ENCODE data around the gene MAB21L4. TPM values are rescaled to one million over a fixed set of nuclear protein-coding genes. Genes with fewer than 3 reads are reported as not detected.
A peak's percentile ranks its signal among the peaks of the same experiment; 100 is the strongest.

Gene MAB21L4
- total RNA-seq, 2 experiments from 2014 or later: not detected

- Mint-ChIP-seq H3K27ac (no peak overlapping the region), H3K27me3 (no peaks in the 10 kb centered on the region), H3K9me3 (peaks cover 3% of the 10 kb centered on the region), H3K4me1 (ENCODE audit: low read depth) (no peaks in the 10 kb centered on the region), H3K4me3 (no peak overlapping the region), H3K36me3 (ENCODE audit: low read depth) (no peaks in the 10 kb centered on the region)
- peak; percentile 49 for DNase-seq
- peak; percentile 36 for TF ChIP-seq CTCF (IDR thresholded peaks at IDR 0.05)
- intact Hi-C loops (cut with micrococcal nuclease): no loop called here
- ATAC-seq: peak; percentile 49
- ChIA-PET POLR2A (interaction anchor here (0.5 kb wide), 1 partner anchor 963 kb away, joined by 3 read pairs; no protein-coding TSS in a partner anchor), CTCF (interaction anchor here (0.6 to 3.5 kb wide), 9 partner anchors 9 to 74 kb away, joined by 3 to 18 read pairs (median 4); no protein-coding TSS in a partner anchor)
Observed at GRCh38 chr2:240840435-240841060, 55.4 kb downstream of the MAB21L4 start.

- POLR2A ChIA-PET: no interaction called here
- DNase-seq (no peak), ATAC-seq (no peak)
- Mint-ChIP-seq H3K9me3 (no peaks in the 10 kb centered on the region), H3K4me3 (no peak overlapping the region), H3K27me3 (no peaks in the 10 kb centered on the region), H3K4me1 (ENCODE audit: low read depth) (no peaks in the 10 kb centered on the region), H3K36me3 (ENCODE audit: low read depth) (no peaks in the 10 kb centered on the region), H3K27ac (no peak overlapping the region)
- CTCF ChIA-PET: interaction anchor here (1.0 to 3.5 kb wide), 4 partner anchors 11 to 21 kb away, joined by 4 to 18 read pairs (median 6); no protein-coding TSS in a partner anchor
- TF ChIP-seq CTCF (IDR thresholded peaks at IDR 0.05): no peak
- intact Hi-C loops (cut with micrococcal nuclease): no loop called here
Observed at GRCh38 chr2:240839152-240840143, 56.5 kb downstream of the MAB21L4 start.

- DNase-seq (no peak), ATAC-seq (no peak)
- no peaks in the 10 kb centered on the region for H3K27me3 Mint-ChIP-seq
- no peak overlapping the region for H3K27ac Mint-ChIP-seq
- no peak for TF ChIP-seq CTCF (IDR thresholded peaks at IDR 0.05)
- ChIA-PET CTCF (no interaction called here), POLR2A (interaction anchor here (0.6 kb wide), 1 partner anchor 60 kb away, joined by 3 read pairs; no protein-coding TSS in a partner anchor)
- intact Hi-C loops (cut with micrococcal nuclease): no loop called here
- H3K4me1 Mint-ChIP-seq (ENCODE audit: low read depth): no peaks in the 10 kb centered on the region
- no peaks in the 10 kb centered on the region for H3K36me3 Mint-ChIP-seq (ENCODE audit: low read depth)
- H3K9me3 Mint-ChIP-seq: no peaks in the 10 kb centered on the region
- H3K4me3 Mint-ChIP-seq: no peak overlapping the region
Observed at GRCh38 chr2:240837621-240838020, 58.3 kb downstream of the MAB21L4 start.

GRCh38 chr2:240836781-240837467 is 59.0 kb downstream of the MAB21L4 start:
- Mint-ChIP-seq H3K4me1 (ENCODE audit: low read depth) (no peaks in the 10 kb centered on the region), H3K4me3 (no peak overlapping the region), H3K36me3 (ENCODE audit: low read depth) (no peaks in the 10 kb centered on the region), H3K27ac (no peak overlapping the region), H3K9me3 (no peaks in the 10 kb centered on the region), H3K27me3 (no peaks in the 10 kb centered on the region)
- no peak for TF ChIP-seq CTCF (IDR thresholded peaks at IDR 0.05)
- ChIA-PET POLR2A (no interaction called here), CTCF (no interaction called here)
- no peak for DNase-seq
- intact Hi-C loops (cut with micrococcal nuclease): no loop called here
- no peak for ATAC-seq

Other genes starting within 250 kb of the MAB21L4 start
- gene AQP12B, start 213.3 kb downstream of the MAB21L4 start, total RNA-seq: not detected
- not detected for gene AQP12A, start 204.3 kb downstream of the MAB21L4 start, total RNA-seq
- 10 to 100 TPM in 1 of 2 experiments, 1 to 10 TPM in 1; 9.0 to 10.2 TPM for gene KIF1A, start 75.9 kb downstream of the MAB21L4 start, total RNA-seq
- not detected for gene AGXT, start 27.3 kb downstream of the MAB21L4 start, total RNA-seq
- not detected for gene CROCC2, start 10.2 kb upstream of the MAB21L4 start, total RNA-seq
- 1 to 10 TPM; 1.4 to 1.8 TPM for gene SNED1, start 102.5 kb upstream of the MAB21L4 start, total RNA-seq
- 10 to 100 TPM; 33.2 to 36.6 TPM for gene MTERF4, start 206.1 kb upstream of the MAB21L4 start, total RNA-seq